Ovary (tissue), 9 donors: Measurements from ENCODE around the gene GPHN. TPM values are rescaled to one million over a fixed set of nuclear protein-coding genes. Genes with fewer than 3 reads are reported as not detected.

ENCODE experiments used
- DNase-seq, 5 donors: peaks; one replicate each; pipeline ENCODE4 v3.0.0-alpha.2; 2019 to 2020
- H3K27ac ChIP-seq, 2 donors: fragments of 200-600 bp; one replicate each; pipeline versions ENCODE4 v1.5.1 to v1.8.0; 2019 to 2022
- H3K27me3 ChIP-seq: fragments of 200-600 bp; one replicate; pipeline ENCODE4 v1.8.0; 2022
- H3K36me3 ChIP-seq: fragments of 200-600 bp; sonication (generic); one replicate; pipeline ENCODE4 v1.5.1; 2019
- H3K4me1 ChIP-seq: one replicate; pipeline ENCODE4 v1.8.1; 2013; ENCODE audit warnings: mild to moderate bottlenecking, moderate library complexity; ENCODE audit not compliant: insufficient read depth
- H3K4me3 ChIP-seq: fragments of 200-600 bp; sonication (generic); one replicate; pipeline ENCODE4 v1.5.1; 2017
- H3K9me3 ChIP-seq, 2 donors: fragments of 200-600 bp in 1 of 2; sonication (generic) in 1 of 2; one replicate each; pipeline versions ENCODE4 v1.5.1 to v1.8.1; 2013 to 2019; ENCODE audit warnings: mild to moderate bottlenecking in 1 of 2, moderate library complexity in 1 of 2
- CTCF ChIP-seq, 3 donors: fragments of 450-650 bp in 2 of 3; fragments of 200-600 bp in 1 of 3; IDR thresholded peaks; one replicate each; pipeline versions ENCODE4 v1.5.1 to v1.8.0; 2016 to 2022; ENCODE audit warnings: antibody characterized with exemption in 3 of 3, mild to moderate bottlenecking in 1 of 3
- EP300 ChIP-seq: sonication (generic); formaldehyde crosslinking; IDR thresholded peaks from one replicate; pipeline ENCODE4 v1.6.1; 2017; ENCODE audit warnings: antibody characterized with exemption
- POLR2A ChIP-seq: fragments of 450-650 bp; IDR thresholded peaks from one replicate; pipeline ENCODE4 v1.6.1; 2017; ENCODE audit warnings: antibody characterized with exemption, mild to moderate bottlenecking, moderate library complexity
- WGBS, 3 donors: extraction: QIAGEN DNeasy Blood & Tissue Kit in 1 of 3; methylation state at CpG; one replicate each; pipeline versions ENCODE4 v1.1.5 to v1.1.7; 2013 to 2017; 5-methylcytosine and 5-hydroxymethylcytosine counted together
- intact Hi-C, 4 donors: fragments of 100-400 bp; cut with DNase I; formaldehyde crosslinking; loops; one replicate each; pipeline versions ENCODE4 v1.11.0 to v1.15.1; 2022 to 2023
- polyA plus RNA-seq, 2 donors: library from polyadenylated mRNA; stranded (reverse); fragments of 200-250 nt in 1 of 2; fragments of 350-450 nt in 1 of 2; fragmentation: Illumina TruSeq in 1 of 2; extraction: RNeasy Lipid Tissue Mini Kit (QIAGEN cat#74804) in 1 of 2; gene quantifications; one replicate each; pipeline ENCODE4 v1.2.3, GENCODE V29; 2013 to 2014
- total RNA-seq, 7 donors: library from RNA; depleted of rRNA in 2 of 7; stranded (reverse); fragments of >200 nt in 2 of 7; fragmentation: NEBNext Ultra II Directional in 3 of 7; extraction: Animal tissue kit (Norgen Biotek cat#: 25700) in 3 of 7; gene quantifications; one replicate each; pipeline versions ENCODE4 v1.1.0 to v1.2.4, GENCODE V29; 2016 to 2023
- donor health status: DM: no; HTN: no; CAD: no; lungs with moderate emphysema.
- donor health status: DM: no; HTN: no; CAD: no.
- donor health status: Bipolar disorder and iron deficiency.
- donor health status: DM: yes; HTN: yes; CAD: no.
- donor health status: DM: no; HTN: no; CAD: no.
- donor health status: DM: yes; HTN: yes; CAD: no.

The GPHN gene
- total and polyA plus RNA-seq, 9 donors: 8.3 to 44.9 (median 20.3) TPM

DNA sequence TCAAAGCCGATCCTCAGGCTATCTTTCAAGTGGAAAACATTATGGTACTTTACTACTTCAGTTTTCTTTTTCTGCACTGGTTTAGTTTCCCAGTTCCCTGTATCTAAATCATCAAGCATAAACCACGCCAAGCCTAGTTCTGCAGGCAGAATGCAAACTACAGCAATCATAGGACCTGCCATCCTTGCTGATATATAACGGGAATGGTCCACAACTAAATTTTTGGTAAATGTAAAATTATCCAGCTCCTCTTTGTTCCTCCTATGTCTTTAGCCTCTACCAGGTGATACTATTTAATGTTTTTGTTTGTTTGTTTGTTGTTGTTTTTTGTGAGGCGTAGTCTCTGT lies 714.0 kb downstream of the GPHN start:
- Histone ChIP-seq H3K27me3 (no peaks in the 10 kb centered on the region), H3K36me3 (no peaks in the 10 kb centered on the region), H3K9me3 (no peaks in the 10 kb centered on the region), H3K4me3 (no peak overlapping the region), H3K4me1 (no peaks in the 10 kb centered on the region), H3K27ac (no peak overlapping the region)
- intact Hi-C loops: no loop called here
- WGBS, 3 donors: 92 to 93% (median 92%) methylated on average over 4 of the region's 4 CpGs
- no peak for DNase-seq
- TF ChIP-seq CTCF (IDR thresholded peaks at IDR 0.05): no peak
- no peak for TF ChIP-seq POLR2A
- no peak for TF ChIP-seq EP300

GRCh38 chr14:67225523-67225922 lies 717.6 kb downstream of the GPHN start:
- Histone ChIP-seq H3K36me3 (no peaks in the 10 kb centered on the region), H3K9me3 (no peaks in the 10 kb centered on the region), H3K27me3 (no peaks in the 10 kb centered on the region), H3K4me1 (no peaks in the 10 kb centered on the region), H3K4me3 (no peak overlapping the region), H3K27ac (no peak overlapping the region)
- DNase-seq: no peak
- intact Hi-C loops: no loop called here
- TF ChIP-seq CTCF (IDR thresholded peaks at IDR 0.05) (no peak), EP300 (no peak), POLR2A (no peak)
- 69 to 84% (median 77%) methylated on average over 4 of the region's 4 CpGs for WGBS, 3 donors

- H3K36me3 ChIP-seq: no peaks in the 10 kb centered on the region
- 65 to 77% (median 75%) methylated on average over 3 of the region's 3 CpGs for WGBS, 3 donors
- H3K27me3 ChIP-seq: no peaks in the 10 kb centered on the region
- H3K27ac ChIP-seq: no peak overlapping the region
- DNase-seq: no peak
- H3K9me3 ChIP-seq: no peaks in the 10 kb centered on the region
- intact Hi-C loops: no loop called here
- no peaks in the 10 kb centered on the region for H3K4me1 ChIP-seq
- H3K4me3 ChIP-seq: no peak overlapping the region
- TF ChIP-seq POLR2A: no peak
- TF ChIP-seq EP300: no peak
- TF ChIP-seq CTCF (IDR thresholded peaks at IDR 0.05): no peak
These were observed 720.5 kb downstream of the GPHN start for GRCh38 chr14:67228325-67228984.

Other genes starting within 250 kb of the GPHN start
- not detected for gene CCDC196, start 21.8 kb upstream of the GPHN start, total RNA-seq
- not detected for gene CCDC196, start 21.8 kb upstream of the GPHN start, polyA plus RNA-seq